Transverse colon (tissue), 4 donors: Measurements from ENCODE around the gene TEKT5. TPM values are rescaled to one million over a fixed set of nuclear protein-coding genes. Genes with fewer than 3 reads are reported as not detected.

ENCODE experiments used
- DNase-seq: peaks from one replicate; pipeline ENCODE4 v3.0.0-alpha.2; 2019
- H3K27ac ChIP-seq, 4 donors: fragments of 200-600 bp; sonication (generic); 2 replicates each; pipeline ENCODE4 v1.5.1; 2016 to 2018; ENCODE audit warnings: inconsistent platforms in 4 of 4
- H3K27me3 ChIP-seq: fragments of 200-600 bp; sonication (generic); 2 replicates; pipeline ENCODE4 v1.5.1; 2017; ENCODE audit warnings: inconsistent platforms
- H3K36me3 ChIP-seq, 4 donors: fragments of 200-600 bp; sonication (generic); 2 replicates each; pipeline ENCODE4 v1.5.1; 2017 to 2019; ENCODE audit warnings: inconsistent platforms in 4 of 4
- H3K4me1 ChIP-seq, 4 donors: fragments of 200-600 bp; sonication (generic); 2 replicates each; pipeline ENCODE4 v1.5.1; 2017 to 2020; ENCODE audit warnings: inconsistent platforms in 4 of 4
- H3K4me3 ChIP-seq, 4 donors: fragments of 200-600 bp; sonication (generic); 1 replicate in 1 of 4; 2 replicates in 3 of 4; pipeline versions ENCODE4 v1.5.1 to v1.6.1; 2017 to 2019; ENCODE audit warnings: inconsistent platforms in 4 of 4
- H3K9me3 ChIP-seq, 2 donors: fragments of 200-600 bp; sonication (generic); 2 replicates each; pipeline ENCODE4 v1.5.1; 2017 to 2019; ENCODE audit warnings: inconsistent platforms in 2 of 2
- EP300 ChIP-seq: sonication (generic); formaldehyde crosslinking; IDR thresholded peaks from one replicate; pipeline ENCODE4 v1.6.1; 2017; ENCODE audit warnings: antibody characterized with exemption, low read depth
- POLR2A ChIP-seq: fragments of 450-650 bp; IDR thresholded peaks from one replicate; pipeline ENCODE4 v1.6.1; 2016; ENCODE audit warnings: antibody characterized with exemption, mild to moderate bottlenecking, moderate library complexity
- POLR2AphosphoS5 ChIP-seq, 3 donors: sonication (generic); formaldehyde crosslinking; IDR thresholded peaks; one replicate each; pipeline ENCODE4 v1.6.1; 2016; ENCODE audit warnings: antibody characterized with exemption in 3 of 3
- WGBS, 2 donors: methylation state at CpG; one replicate each; pipeline ENCODE4 v1.1.5; 2018; ENCODE audit warnings: low coverage in 1 of 2; 5-methylcytosine and 5-hydroxymethylcytosine counted together
- in situ Hi-C, 4 donors: fragments of 200-750 bp; cut with MboI; loops; one replicate each; pipeline versions ENCODE4 v1.15.0 to v1.15.1; 2017; ENCODE audit warnings: low sequenced_read_pairs in 3 of 4, low pct_ligation_motif_present in 1 of 4, low pct_unique_long_range_greater_than_20kb in 1 of 4
- intact Hi-C: fragments of 100-400 bp; cut with DNase I; formaldehyde crosslinking; loops from one replicate; pipeline ENCODE4 v1.15.1; 2023; ENCODE audit warnings: low total_unique reads
- total RNA-seq, 4 donors: library from RNA; depleted of rRNA; stranded (reverse); fragments of >200 nt; gene quantifications; one replicate each; pipeline ENCODE4 v1.1.0, GENCODE V29; 2016
- TF ChIP-seq, protein P1 (sequence below), 5 experiments: fragments of 200-600 bp in 3 of 5; fragments of 450-650 bp in 2 of 5; sonication (generic) in 3 of 5; IDR thresholded peaks; 1 replicate in 2 of 5; 2 replicates in 3 of 5; pipeline ENCODE4 v1.5.1; 2016 to 2017; ENCODE audit warnings: antibody characterized with exemption in 5 of 5, inconsistent platforms in 3 of 5, mild to moderate bottlenecking in 2 of 5, moderate library complexity in 1 of 5

Gene TEKT5
- total RNA-seq, 4 donors from 2014 or later: 2.5 TPM; not detected in 3

GRCh38 chr16:10607157-10607556 lies 87.6 kb downstream of the TEKT5 start:
- no peaks in the 10 kb centered on the region for H3K27me3 ChIP-seq
- in situ Hi-C loops: no loop called here
- no peaks in the 10 kb centered on the region for H3K9me3 ChIP-seq
- no peak overlapping the region for H3K27ac ChIP-seq
- H3K36me3 ChIP-seq: no peaks in the 10 kb centered on the region
- H3K4me3 ChIP-seq: no peak overlapping the region
- H3K4me1 ChIP-seq: peaks cover 0 to 19% (median 4%) of the 10 kb centered on the region in 4 donors
- DNase-seq: no peak
- TF ChIP-seq POLR2A: no peak
- TF ChIP-seq, protein P1, sequence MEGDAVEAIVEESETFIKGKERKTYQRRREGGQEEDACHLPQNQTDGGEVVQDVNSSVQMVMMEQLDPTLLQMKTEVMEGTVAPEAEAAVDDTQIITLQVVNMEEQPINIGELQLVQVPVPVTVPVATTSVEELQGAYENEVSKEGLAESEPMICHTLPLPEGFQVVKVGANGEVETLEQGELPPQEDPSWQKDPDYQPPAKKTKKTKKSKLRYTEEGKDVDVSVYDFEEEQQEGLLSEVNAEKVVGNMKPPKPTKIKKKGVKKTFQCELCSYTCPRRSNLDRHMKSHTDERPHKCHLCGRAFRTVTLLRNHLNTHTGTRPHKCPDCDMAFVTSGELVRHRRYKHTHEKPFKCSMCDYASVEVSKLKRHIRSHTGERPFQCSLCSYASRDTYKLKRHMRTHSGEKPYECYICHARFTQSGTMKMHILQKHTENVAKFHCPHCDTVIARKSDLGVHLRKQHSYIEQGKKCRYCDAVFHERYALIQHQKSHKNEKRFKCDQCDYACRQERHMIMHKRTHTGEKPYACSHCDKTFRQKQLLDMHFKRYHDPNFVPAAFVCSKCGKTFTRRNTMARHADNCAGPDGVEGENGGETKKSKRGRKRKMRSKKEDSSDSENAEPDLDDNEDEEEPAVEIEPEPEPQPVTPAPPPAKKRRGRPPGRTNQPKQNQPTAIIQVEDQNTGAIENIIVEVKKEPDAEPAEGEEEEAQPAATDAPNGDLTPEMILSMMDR (IDR thresholded peaks at IDR 0.05): no peak
- TF ChIP-seq EP300: no peak
- TF ChIP-seq POLR2AphosphoS5 (IDR thresholded peaks at IDR 0.05): no peak
- 89% methylated on average over 3 of the region's 3 CpGs; no CpG with 5 or more reads in 1 of the 2 donors for WGBS, 2 donors
- intact Hi-C loops: no loop called here

DNA sequence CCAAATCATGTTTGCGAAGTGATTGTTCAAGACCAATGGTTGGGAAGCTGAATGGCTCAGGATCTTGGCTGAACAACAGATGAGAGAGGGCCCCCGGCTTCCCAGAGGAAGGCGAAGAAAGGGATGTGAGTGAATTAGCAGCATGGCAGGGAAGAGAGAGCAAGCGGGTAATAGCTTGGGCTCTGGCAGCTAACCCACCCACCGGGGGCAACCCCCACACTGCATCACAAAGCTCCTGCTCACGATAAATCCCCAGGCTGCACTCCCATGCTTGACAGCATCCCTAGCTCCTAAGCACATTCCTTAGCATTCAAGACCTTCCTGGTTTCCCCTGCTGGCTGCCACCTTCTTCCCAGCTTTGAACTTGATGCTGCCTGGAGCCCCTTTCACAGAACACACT lies 88.1 kb downstream of the TEKT5 start:
- WGBS, 2 donors: 81 to 85% methylated on average over 5 to 6 of the region's 6 CpGs
- in situ Hi-C loops: no loop called here
- H3K36me3 ChIP-seq: no peaks in the 10 kb centered on the region
- intact Hi-C loops: no loop called here
- no peak overlapping the region for H3K27ac ChIP-seq
- no peaks in the 10 kb centered on the region for H3K9me3 ChIP-seq
- TF ChIP-seq EP300 (no peak), POLR2AphosphoS5 (IDR thresholded peaks at IDR 0.05) (no peak), POLR2A (no peak)
- TF ChIP-seq, protein P1 (IDR thresholded peaks at IDR 0.05): no peak
- DNase-seq: no peak
- peaks cover 0 to 23% (median 9%) of the 10 kb centered on the region in 4 donors for H3K4me1 ChIP-seq
- no peak overlapping the region for H3K4me3 ChIP-seq
- no peaks in the 10 kb centered on the region for H3K27me3 ChIP-seq

DNA sequence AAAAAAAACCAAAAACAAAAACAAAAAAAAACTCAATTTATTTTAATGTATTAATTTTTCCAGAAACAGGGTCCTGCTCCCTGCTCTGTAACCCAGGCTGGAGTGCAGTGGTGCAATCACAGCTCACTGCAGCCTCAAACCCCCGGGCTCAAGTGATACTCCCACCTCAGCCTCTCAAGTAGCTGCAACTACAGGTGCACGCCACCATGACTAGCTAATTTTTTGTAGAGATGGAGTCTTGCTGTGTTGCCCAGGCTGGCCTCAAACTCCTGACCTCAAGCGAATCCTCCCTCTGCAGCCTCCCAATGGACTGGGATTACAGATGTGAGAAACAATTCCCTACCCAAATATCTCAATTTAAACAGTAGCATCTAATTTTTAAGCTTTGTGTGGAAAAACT lies 89.1 kb downstream of the TEKT5 start:
- no peak for DNase-seq
- H3K4me1 ChIP-seq: peaks cover 0 to 27% (median 17%) of the 10 kb centered on the region in 4 donors
- TF ChIP-seq, protein P1 (IDR thresholded peaks at IDR 0.05): no peak
- TF ChIP-seq POLR2AphosphoS5 (IDR thresholded peaks at IDR 0.05) (no peak), POLR2A (no peak), EP300 (no peak)
- H3K27me3 ChIP-seq: no peaks in the 10 kb centered on the region
- no peaks in the 10 kb centered on the region for H3K9me3 ChIP-seq
- intact Hi-C loops: no loop called here
- H3K4me3 ChIP-seq: no peak overlapping the region
- 86% methylated on average over 1 to 3 of the region's 3 CpGs for WGBS, 2 donors
- H3K27ac ChIP-seq: no peak overlapping the region
- in situ Hi-C loops: no loop called here
- H3K36me3 ChIP-seq: no peaks in the 10 kb centered on the region

GRCh38 chr16:10601444-10602408 lies 93.0 kb downstream of the TEKT5 start:
- Histone ChIP-seq H3K4me3 (no peak overlapping the region), H3K36me3 (no peaks in the 10 kb centered on the region), H3K27me3 (no peaks in the 10 kb centered on the region), H3K4me1 (peaks cover 0 to 52% (median 31%) of the 10 kb centered on the region in 4 donors), H3K27ac (peak overlapping the region in 2 of 4 donors; percentile 30 to 44), H3K9me3 (no peaks in the 10 kb centered on the region)
- peak; percentile 64 for DNase-seq
- WGBS, 2 donors: 56 to 80% methylated on average over 2 to 12 of the region's 13 CpGs
- TF ChIP-seq EP300: no peak
- no peak for TF ChIP-seq POLR2A
- TF ChIP-seq, protein P1 (IDR thresholded peaks at IDR 0.05): no peak
- peak; percentile 56 to 73 (median 59) for TF ChIP-seq POLR2AphosphoS5 (IDR thresholded peaks at IDR 0.05)
- intact Hi-C loops: no loop called here
- in situ Hi-C loops: no loop called here
